ENCODE measurements around the gene ABHD14A. TPM values are rescaled to one million over a fixed set of nuclear protein-coding genes. Genes with fewer than 3 reads are reported as not detected.

The ABHD14A gene
- total RNA-seq, 2 experiments from 2014 or later: 7.5 to 8.9 TPM

- intact Hi-C loops (cut with micrococcal nuclease; ENCODE audit: unreplicated experiment): no loop called here
- H3K36me3 ChIP-seq (ENCODE audit: insufficient read depth, low read length): no peaks in the 10 kb centered on the region
- no peaks in the 10 kb centered on the region for H3K9me2 ChIP-seq (ENCODE audit: insufficient read depth, low read length)
- ChIA-PET POLR2A (no interaction called here), CTCF (ENCODE audit: unreplicated experiment) (no interaction called here)
- TF ChIP-seq EZH2phosphoT487 (IDR thresholded peaks at IDR 0.05; ENCODE audit: borderline replicate concordance, low read depth, low read length): no peak
- TF ChIP-seq CTCF (conservative IDR thresholded peaks at IDR 0.05; ENCODE audit: low read length): no peak
- no peak overlapping the region for H3K4me3 ChIP-seq (ENCODE audit: low read depth, low read length, poor library complexity, severe bottlenecking)
- H3K9me3 ChIP-seq (ENCODE audit: low read length): no peaks in the 10 kb centered on the region
- no peak overlapping the region for H3K4me2 ChIP-seq (ENCODE audit: low read length)
- no peak overlapping the region for H2AFZ ChIP-seq (ENCODE audit: low read length)
- no peak overlapping the region for H3K27ac ChIP-seq (ENCODE audit: low read depth, low read length, poor library complexity, severe bottlenecking)
- no peak for DNase-seq (ENCODE audit: low spot score)
- no peaks in the 10 kb centered on the region for H3K79me2 ChIP-seq (ENCODE audit: insufficient read depth, low read depth, low read length)
- peaks cover 9% of the 10 kb centered on the region for H3K4me1 ChIP-seq (ENCODE audit: insufficient read depth, low read length, poor library complexity, severe bottlenecking)
- no TSS peak for BruUV-seq (replicated peaks)
- H4K20me1 ChIP-seq (ENCODE audit: insufficient read depth, low read length): no peaks in the 10 kb centered on the region
Measured at GRCh38 chr3:52019352-52020080, 44.7 kb downstream of the ABHD14A start.

- ChIA-PET POLR2A (no interaction called here), CTCF (ENCODE audit: unreplicated experiment) (no interaction called here)
- H2AFZ ChIP-seq (ENCODE audit: low read length): no peak overlapping the region
- intact Hi-C loops (cut with micrococcal nuclease; ENCODE audit: unreplicated experiment): no loop called here
- no peak overlapping the region for H3K4me2 ChIP-seq (ENCODE audit: low read length)
- no peaks in the 10 kb centered on the region for H3K36me3 ChIP-seq (ENCODE audit: insufficient read depth, low read length)
- no peaks in the 10 kb centered on the region for H3K79me2 ChIP-seq (ENCODE audit: insufficient read depth, low read depth, low read length)
- peaks cover 9% of the 10 kb centered on the region for H3K4me1 ChIP-seq (ENCODE audit: insufficient read depth, low read length, poor library complexity, severe bottlenecking)
- TF ChIP-seq CTCF (conservative IDR thresholded peaks at IDR 0.05; ENCODE audit: low read length) (no peak), EZH2phosphoT487 (IDR thresholded peaks at IDR 0.05; ENCODE audit: borderline replicate concordance, low read depth, low read length) (no peak)
- no peaks in the 10 kb centered on the region for H3K9me3 ChIP-seq (ENCODE audit: low read length)
- no peak for DNase-seq (ENCODE audit: low spot score)
- H4K20me1 ChIP-seq (ENCODE audit: insufficient read depth, low read length): no peaks in the 10 kb centered on the region
- no peak overlapping the region for H3K27ac ChIP-seq (ENCODE audit: low read depth, low read length, poor library complexity, severe bottlenecking)
- no peak overlapping the region for H3K4me3 ChIP-seq (ENCODE audit: low read depth, low read length, poor library complexity, severe bottlenecking)
- no TSS peak for BruUV-seq (replicated peaks)
- no peaks in the 10 kb centered on the region for H3K9me2 ChIP-seq (ENCODE audit: insufficient read depth, low read length)
Measured at GRCh38 chr3:52020796-52021195, 45.9 kb downstream of the ABHD14A start.

DNA sequence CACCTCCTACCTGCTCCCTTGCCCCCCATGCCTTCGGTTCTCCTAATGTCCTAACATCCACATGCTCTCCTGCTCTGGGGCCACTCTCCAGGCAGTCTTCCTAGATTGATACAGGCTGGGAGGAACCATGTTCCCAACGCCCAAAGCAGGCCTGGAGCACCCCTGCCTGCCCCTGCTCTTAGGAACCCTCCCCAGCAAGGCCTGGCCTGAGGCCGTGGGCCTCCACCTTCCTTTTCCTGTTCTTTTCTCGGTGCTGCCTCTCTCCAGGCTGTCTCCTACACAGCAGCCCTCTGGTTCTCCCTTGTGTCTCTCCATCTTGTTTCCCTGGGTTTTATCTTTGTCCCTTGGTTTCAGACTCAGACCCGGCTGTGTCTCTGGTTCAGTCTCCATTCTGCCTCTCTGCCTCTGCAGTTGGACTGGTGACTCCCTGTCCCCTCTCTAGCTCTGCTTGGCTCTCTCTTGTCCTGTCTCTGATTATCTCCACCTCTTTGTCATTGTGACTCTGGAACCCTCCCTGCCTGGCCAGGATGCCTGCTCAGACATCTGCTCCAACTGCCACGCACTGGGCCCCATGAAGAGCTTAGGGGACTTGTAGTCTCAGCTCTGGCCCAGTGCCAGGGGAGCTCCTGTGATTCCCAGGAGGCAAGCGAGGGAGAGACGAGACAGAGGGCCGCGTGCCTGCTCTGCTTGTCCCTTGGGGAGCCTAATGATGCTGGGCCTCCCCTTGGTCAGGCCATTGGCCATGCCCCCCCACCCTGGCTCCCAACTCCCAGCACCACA lies 46.8 kb downstream of the ABHD14A start:
- peaks cover 9% of the 10 kb centered on the region for H3K4me1 ChIP-seq (ENCODE audit: insufficient read depth, low read length, poor library complexity, severe bottlenecking)
- intact Hi-C loops (cut with micrococcal nuclease; ENCODE audit: unreplicated experiment): no loop called here
- H4K20me1 ChIP-seq (ENCODE audit: insufficient read depth, low read length): no peaks in the 10 kb centered on the region
- no TSS peak for BruUV-seq (replicated peaks)
- DNase-seq (ENCODE audit: low spot score): no peak
- H3K4me2 ChIP-seq (ENCODE audit: low read length): no peak overlapping the region
- ChIA-PET POLR2A (interaction anchor here (0.6 to 0.9 kb wide), 2 partner anchors 10 to 66 kb away, joined by 3 to 10 read pairs; no protein-coding TSS in a partner anchor), CTCF (ENCODE audit: unreplicated experiment) (no interaction called here)
- no peak for TF ChIP-seq CTCF (conservative IDR thresholded peaks at IDR 0.05; ENCODE audit: low read length)
- no peak for TF ChIP-seq EZH2phosphoT487 (IDR thresholded peaks at IDR 0.05; ENCODE audit: borderline replicate concordance, low read depth, low read length)
- no peaks in the 10 kb centered on the region for H3K9me2 ChIP-seq (ENCODE audit: insufficient read depth, low read length)
- H3K4me3 ChIP-seq (ENCODE audit: low read depth, low read length, poor library complexity, severe bottlenecking): no peak overlapping the region
- H3K9me3 ChIP-seq (ENCODE audit: low read length): no peaks in the 10 kb centered on the region
- H3K36me3 ChIP-seq (ENCODE audit: insufficient read depth, low read length): no peaks in the 10 kb centered on the region
- H3K79me2 ChIP-seq (ENCODE audit: insufficient read depth, low read depth, low read length): no peaks in the 10 kb centered on the region
- no peak overlapping the region for H3K27ac ChIP-seq (ENCODE audit: low read depth, low read length, poor library complexity, severe bottlenecking)
- no peak overlapping the region for H2AFZ ChIP-seq (ENCODE audit: low read length)

Measured in OCI-LY7 (cell line).